Large intestine (tissue), 3 donors: ENCODE data around the gene SLMAP. TPM values are rescaled to one million over a fixed set of nuclear protein-coding genes. Genes with fewer than 3 reads are reported as not detected.

Source experiments
- DNase-seq, 2 donors: peaks; one replicate each; pipeline versions ENCODE4 v3.0.0 to v3.0.0-alpha.2; 2013
- H3K27ac ChIP-seq: one replicate; pipeline ENCODE4 v1.5.1; 2013; ENCODE audit warnings: low read length
- H3K27me3 ChIP-seq: 2 replicates; pipeline ENCODE4 v1.6.1; 2013; ENCODE audit warnings: low read length; ENCODE audit not compliant: control insufficient read depth, insufficient read depth
- H3K36me3 ChIP-seq: 2 replicates; pipeline ENCODE4 v1.6.1; 2013; ENCODE audit warnings: low read length; ENCODE audit not compliant: control insufficient read depth, insufficient read depth
- H3K4me1 ChIP-seq: one replicate; pipeline ENCODE4 v1.6.1; 2013; ENCODE audit warnings: low read length; ENCODE audit not compliant: control insufficient read depth, insufficient read depth
- H3K4me3 ChIP-seq: one replicate; pipeline ENCODE4 v1.5.1; 2013; ENCODE audit warnings: low read length
- H3K9me3 ChIP-seq: one replicate; pipeline ENCODE4 v1.6.1; 2013; ENCODE audit warnings: mild to moderate bottlenecking, low read depth, low read length, moderate library complexity; ENCODE audit not compliant: control insufficient read depth
- WGBS: methylation state at CpG from one replicate; pipeline ENCODE4 v1.1.5; 2013; ENCODE audit warnings: low lambda C conversion rate; ENCODE audit not compliant: insufficient coverage; 5-methylcytosine and 5-hydroxymethylcytosine counted together
- polyA plus RNA-seq: library from polyadenylated mRNA; unstranded; fragments of 120-200 nt; gene quantifications from one replicate; pipeline ENCODE4 v1.2.1, GENCODE V29; 2013

The SLMAP gene
- polyA plus RNA-seq, 1 donor, result 90.5 TPM

GRCh38 chr3:57948080-57948671 is 192.1 kb downstream of the SLMAP start:
- no CpG with 5 or more reads among the region's 12 CpGs for WGBS
- DNase-seq, result no peak
- Histone ChIP-seq H3K4me3 (no peak overlapping the region), H3K4me1 (peaks cover 42% of the 10 kb centered on the region), H3K27ac (peak overlapping the region; percentile 54), H3K36me3 (no peaks in the 10 kb centered on the region), H3K27me3 (no peaks in the 10 kb centered on the region), H3K9me3 (no peaks in the 10 kb centered on the region)

GRCh38 chr3:57948781-57949242 is 192.7 kb downstream of the SLMAP start:
- peaks cover 40% of the 10 kb centered on the region for H3K4me1 ChIP-seq
- H3K27ac ChIP-seq, result peak overlapping the region; percentile 54
- whole genome bisulfite sequencing, result 67% methylated on average over 1 of the region's 9 CpGs

GRCh38 chr3:57949344-57949743 is 193.2 kb downstream of the SLMAP start:
- no peak for DNase-seq
- no peaks in the 10 kb centered on the region for H3K9me3 ChIP-seq
- no peaks in the 10 kb centered on the region for H3K27me3 ChIP-seq
- H3K36me3 ChIP-seq, result no peaks in the 10 kb centered on the region
- peak overlapping the region; percentile 35 for H3K27ac ChIP-seq
- WGBS, result no CpG with 5 or more reads among the region's 5 CpGs
- H3K4me1 ChIP-seq, result peaks cover 34% of the 10 kb centered on the region
- no peak overlapping the region for H3K4me3 ChIP-seq

More at GRCh38 chr3:57948781-57949242, 192.7 kb downstream of the SLMAP start:
- H3K9me3 ChIP-seq, result no peaks in the 10 kb centered on the region
- no peaks in the 10 kb centered on the region for H3K36me3 ChIP-seq
- no peaks in the 10 kb centered on the region for H3K27me3 ChIP-seq
- H3K4me3 ChIP-seq, result no peak overlapping the region
- DNase-seq, result no peak

GRCh38 chr3:57949785-57950615 is 193.9 kb downstream of the SLMAP start:
- H3K4me1 ChIP-seq, result peaks cover 29% of the 10 kb centered on the region
- no peak overlapping the region for H3K4me3 ChIP-seq
- no peaks in the 10 kb centered on the region for H3K27me3 ChIP-seq
- no peaks in the 10 kb centered on the region for H3K9me3 ChIP-seq
- no CpG with 5 or more reads among the region's 7 CpGs for WGBS
- H3K27ac ChIP-seq, result peak overlapping the region; percentile 35
- no peak for DNase-seq
- no peaks in the 10 kb centered on the region for H3K36me3 ChIP-seq

GRCh38 chr3:57951066-57951882 is 195.2 kb downstream of the SLMAP start:
- WGBS, result 0% methylated on average over 2 of the region's 8 CpGs
- peak; percentile 79 to 91 for DNase-seq
- Histone ChIP-seq H3K9me3 (no peaks in the 10 kb centered on the region), H3K27me3 (no peaks in the 10 kb centered on the region), H3K36me3 (no peaks in the 10 kb centered on the region), H3K4me3 (no peak overlapping the region), H3K4me1 (peaks cover 29% of the 10 kb centered on the region), H3K27ac (peak overlapping the region; percentile 91)

GRCh38 chr3:57952208-57952631 is 196.1 kb downstream of the SLMAP start:
- Histone ChIP-seq H3K36me3 (no peaks in the 10 kb centered on the region), H3K9me3 (no peaks in the 10 kb centered on the region), H3K4me3 (no peak overlapping the region), H3K4me1 (peaks cover 29% of the 10 kb centered on the region), H3K27me3 (no peaks in the 10 kb centered on the region), H3K27ac (peak overlapping the region; percentile 91)
- DNase-seq, result peak; percentile 59 to 80
- no CpG with 5 or more reads among the region's 4 CpGs for WGBS

DNA sequence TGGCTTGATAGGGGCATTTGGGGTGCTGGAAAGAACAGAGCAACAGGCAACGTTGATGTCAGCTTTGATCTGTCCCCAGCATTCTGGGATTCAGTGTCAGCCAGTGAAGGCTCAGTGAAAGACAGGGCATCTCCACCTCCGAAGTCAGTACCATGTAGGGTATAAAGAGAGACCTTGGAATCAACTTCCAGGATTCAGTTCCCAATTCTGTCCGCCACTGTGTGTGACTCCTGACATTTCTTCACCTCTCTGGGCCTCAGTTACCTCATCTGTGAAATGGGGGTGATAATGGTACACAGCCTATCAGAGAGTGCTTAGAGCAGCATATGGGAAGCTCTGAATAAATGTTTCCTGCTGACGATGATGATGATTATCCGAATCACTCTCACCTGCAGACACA is 196.5 kb downstream of the SLMAP start:
- Histone ChIP-seq H3K27me3 (no peaks in the 10 kb centered on the region), H3K27ac (peak overlapping the region; percentile 91), H3K9me3 (no peaks in the 10 kb centered on the region), H3K4me1 (peaks cover 25% of the 10 kb centered on the region), H3K4me3 (no peak overlapping the region), H3K36me3 (no peaks in the 10 kb centered on the region)
- no CpG with 5 or more reads among the region's 5 CpGs for WGBS
- DNase-seq, result no peak

- no peak overlapping the region for H3K4me3 ChIP-seq
- H3K36me3 ChIP-seq, result no peaks in the 10 kb centered on the region
- H3K9me3 ChIP-seq, result no peaks in the 10 kb centered on the region
- H3K4me1 ChIP-seq, result peaks cover 30% of the 10 kb centered on the region
- no peak overlapping the region for H3K27ac ChIP-seq
- DNase-seq, result no peak
- WGBS, result no CpG with 5 or more reads among the region's 7 CpGs
- no peaks in the 10 kb centered on the region for H3K27me3 ChIP-seq
Observed at GRCh38 chr3:57953576-57953975, 197.5 kb downstream of the SLMAP start.

DNA sequence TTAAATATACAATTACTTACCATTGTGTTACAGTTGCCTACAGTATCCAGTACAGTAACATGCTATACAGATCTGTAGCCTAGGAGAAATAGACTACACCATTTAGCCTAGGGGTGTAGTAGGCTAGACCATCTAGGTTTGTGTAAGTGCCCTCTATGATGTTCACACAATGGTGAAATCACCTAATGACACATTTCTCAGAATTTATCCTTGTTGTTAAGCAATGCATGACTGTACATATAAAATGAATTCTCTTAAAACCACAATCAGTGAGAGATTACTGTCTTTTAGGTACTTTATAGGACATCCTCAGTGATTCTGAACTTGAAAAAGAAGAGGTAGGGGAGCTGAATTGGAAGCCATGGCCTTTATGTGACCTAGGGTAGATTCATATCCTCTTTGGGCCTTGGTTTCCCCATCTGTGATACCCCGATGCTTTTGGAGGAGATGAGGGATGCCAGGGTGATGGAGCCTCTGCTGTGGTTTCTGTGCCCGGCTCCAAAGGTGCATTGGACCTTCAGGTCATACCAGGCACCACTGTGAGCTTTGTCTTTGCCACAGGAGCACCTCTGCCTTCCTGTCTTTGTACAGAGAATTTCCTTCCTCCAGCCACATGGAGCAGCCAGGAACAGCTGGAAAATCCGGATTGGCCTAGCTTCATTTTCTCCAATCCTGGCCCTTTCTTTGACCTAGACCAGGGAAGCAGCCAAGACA is 200.2 kb downstream of the SLMAP start:
- WGBS, result no CpG with 5 or more reads among the region's 3 CpGs
- DNase-seq, result no peak
- Histone ChIP-seq H3K36me3 (no peaks in the 10 kb centered on the region), H3K4me3 (no peak overlapping the region), H3K27ac (no peak overlapping the region), H3K4me1 (peaks cover 35% of the 10 kb centered on the region), H3K27me3 (no peaks in the 10 kb centered on the region), H3K9me3 (peaks cover 4% of the 10 kb centered on the region)

DNA sequence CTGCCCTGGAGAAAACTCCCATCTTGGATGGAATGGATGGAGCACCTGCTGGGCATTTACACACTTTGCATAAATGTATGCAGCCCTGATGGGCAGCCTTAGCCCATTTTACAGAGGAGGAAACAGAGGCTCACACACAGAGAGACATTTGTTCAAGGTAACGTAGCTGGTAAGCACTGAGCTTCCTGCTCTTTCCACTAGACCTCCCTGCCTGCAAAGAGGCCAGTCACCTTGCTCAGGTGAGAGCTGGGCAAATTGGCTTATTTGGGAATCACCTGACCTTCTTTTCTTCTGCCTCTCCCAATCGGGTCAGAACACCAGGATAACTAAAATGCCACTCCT is 200.7 kb downstream of the SLMAP start:
- WGBS, result no CpG with 5 or more reads among the region's 2 CpGs
- H3K27ac ChIP-seq, result no peak overlapping the region
- H3K36me3 ChIP-seq, result no peaks in the 10 kb centered on the region

More for the DNA sequence above, 200.7 kb downstream of the SLMAP start:
- Histone ChIP-seq H3K27me3 (no peaks in the 10 kb centered on the region), H3K9me3 (peaks cover 6% of the 10 kb centered on the region), H3K4me3 (no peak overlapping the region), H3K4me1 (peaks cover 30% of the 10 kb centered on the region)
- no peak for DNase-seq
